Putamen (tissue), 1 donor: ENCODE data around the gene GCN1.

Experiments used
- DNase-seq: peaks from one replicate; pipeline ENCODE4 v3.0.0-alpha.2; 2016; ENCODE audit warnings: low spot score

The GCN1 gene

GRCh38 chr12:120228291-120229070 is 34.0 kb upstream of the GCN1 start:
- peak; percentile 70 for DNase-seq

GRCh38 chr12:120228041-120228290 is 33.5 kb upstream of the GCN1 start:
- no peak for DNase-seq

- no peak for DNase-seq
These were observed 32.9 kb upstream of the GCN1 start for GRCh38 chr12:120227233-120228040.

- DNase-seq, result no peak
These were observed 31.5 kb upstream of the GCN1 start for GRCh38 chr12:120225852-120226640.

- DNase-seq, result no peak
These were observed 30.7 kb upstream of the GCN1 start for GRCh38 chr12:120225200-120225558.

GRCh38 chr12:120224304-120225199 is 30.0 kb upstream of the GCN1 start:
- no peak for DNase-seq

- DNase-seq, result no peak
These were observed 29.2 kb upstream of the GCN1 start for GRCh38 chr12:120223458-120224303.

- DNase-seq, result no peak
These were observed 27.8 kb upstream of the GCN1 start for GRCh38 chr12:120222288-120222832.

GRCh38 chr12:120221576-120221900 is 27.0 kb upstream of the GCN1 start:
- no peak for DNase-seq

- no peak for DNase-seq
These were observed 26.5 kb upstream of the GCN1 start for GRCh38 chr12:120220838-120221575.

- DNase-seq, result no peak
These were observed 24.4 kb upstream of the GCN1 start for GRCh38 chr12:120218680-120219606.

GRCh38 chr12:120216742-120217605 is 22.5 kb upstream of the GCN1 start:
- no peak for DNase-seq

GRCh38 chr12:120215766-120216735 is 21.5 kb upstream of the GCN1 start:
- no peak for DNase-seq

GRCh38 chr12:120215357-120215735 is 20.8 kb upstream of the GCN1 start:
- DNase-seq, result no peak

- no peak for DNase-seq
These were observed 20.3 kb upstream of the GCN1 start for GRCh38 chr12:120214626-120215356.

- no peak for DNase-seq
These were observed 19.2 kb upstream of the GCN1 start for GRCh38 chr12:120213758-120214157.
